GM21528 (cell line): ENCODE measurements around the gene CCDC57.
A peak's percentile ranks its signal among the peaks of the same experiment; 100 is the strongest.
"Not testable (repeated sequence)": the region's sequence is repeated elsewhere in the genome, so short reads cannot be mapped to it uniquely, and the experiment has no call there.

Experiments
- ATAC-seq: cut with Tn5 transposase; IDR thresholded peaks from one replicate; pipeline ENCODE4 v1.9.1; 2021; ENCODE audit warnings: mild to moderate bottlenecking, moderate library complexity; ENCODE audit not compliant: unreplicated experiment, low FRiP score

The CCDC57 gene, protein sequence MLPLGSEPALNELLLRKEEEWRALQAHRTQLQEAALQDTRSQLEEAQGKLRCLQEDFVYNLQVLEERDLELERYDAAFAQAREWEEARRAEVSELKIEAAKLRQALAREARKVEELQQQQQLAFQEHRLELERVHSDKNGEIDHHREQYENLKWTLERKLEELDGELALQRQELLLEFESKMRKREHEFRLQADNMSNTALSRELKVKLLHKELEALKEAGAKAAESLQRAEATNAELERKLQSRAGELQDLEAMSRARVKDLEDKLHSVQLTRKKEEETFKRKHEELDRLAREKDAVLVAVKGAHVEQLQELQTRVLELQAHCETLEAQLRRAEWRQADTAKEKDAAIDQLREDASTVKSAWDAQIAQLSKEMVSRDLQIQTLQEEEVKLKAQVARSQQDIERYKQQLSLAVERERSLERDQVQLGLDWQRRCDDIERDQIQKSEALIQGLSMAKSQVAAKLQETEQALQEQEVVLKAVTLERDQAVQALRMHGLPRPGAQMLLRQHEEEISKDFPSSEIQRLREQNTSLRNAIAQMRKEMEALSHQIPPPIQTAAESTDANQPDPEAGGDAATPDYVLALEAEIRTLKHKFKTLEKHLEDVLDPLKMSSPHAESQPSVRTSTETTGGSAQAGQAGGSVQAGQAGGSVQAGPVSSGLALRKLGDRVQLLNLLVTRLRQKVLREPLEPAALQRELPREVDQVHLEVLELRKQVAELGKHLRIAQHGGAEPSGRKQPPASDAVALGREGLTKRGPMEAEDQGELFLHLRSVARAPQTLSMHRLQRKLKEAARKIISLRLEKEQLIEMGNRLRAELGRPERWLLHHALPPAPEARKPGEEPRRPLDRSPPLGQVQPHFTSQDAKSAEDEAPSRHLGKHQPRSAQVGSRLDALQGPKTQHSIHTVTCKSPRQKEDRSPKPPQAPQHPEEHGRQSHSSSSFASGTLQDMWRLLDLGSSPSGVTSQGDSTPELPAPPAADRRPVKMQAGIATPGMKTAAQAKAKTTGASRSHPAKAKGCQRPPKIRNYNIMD

DNA sequence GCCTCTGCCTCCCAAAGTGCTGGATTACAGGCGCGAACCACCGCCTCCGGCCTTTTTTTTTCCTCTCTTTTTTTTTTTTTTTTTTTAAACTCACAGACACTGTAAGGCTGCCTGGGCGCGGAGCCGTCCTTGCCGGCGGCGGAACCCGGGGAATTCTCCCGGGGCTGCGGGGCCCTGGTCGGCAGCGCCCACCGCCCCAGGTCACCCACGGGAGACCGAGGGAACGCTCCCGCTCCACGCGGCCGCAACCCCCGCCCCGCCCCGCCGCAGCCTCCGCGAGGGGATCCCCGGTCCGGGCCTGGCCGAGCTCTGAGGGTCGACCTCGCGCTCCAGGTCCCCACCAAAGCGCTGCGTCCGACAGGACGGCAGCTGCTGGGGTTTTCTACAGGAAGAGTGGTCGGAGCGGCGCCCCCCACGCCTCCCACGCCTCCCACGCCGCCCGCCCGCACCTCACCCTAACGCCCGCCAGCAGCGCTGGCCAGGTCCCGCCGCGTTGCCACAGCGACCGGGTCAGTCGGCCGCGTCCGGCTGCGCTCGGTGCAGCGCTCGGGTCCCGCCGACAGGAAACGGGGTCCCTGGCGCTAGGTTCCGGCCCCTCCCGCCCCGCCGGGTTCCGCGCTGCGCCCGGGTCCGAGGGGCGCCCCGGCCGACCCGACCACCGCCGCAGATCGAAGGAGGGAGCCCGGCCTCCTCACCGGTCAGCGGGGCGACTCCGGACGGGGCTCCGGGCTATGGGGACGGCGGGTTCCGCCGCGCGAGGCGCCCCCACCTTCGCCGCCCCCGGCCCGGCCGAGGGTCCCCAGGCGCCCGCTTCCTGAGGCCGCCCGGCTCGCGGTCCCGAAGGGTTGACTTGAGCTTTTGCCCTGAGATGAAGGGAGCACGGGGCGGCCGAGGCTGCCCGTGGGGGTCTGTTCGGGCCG is at the start of gene CCDC57:
Gene CCDC57, minus strand, starts transcription at position 512 of the 920 bp plus-strand sequence. CDS start 10,898 bp downstream, outside the sequence.
- peak; percentile 68 for ATAC-seq

- ATAC-seq = no peak
These were observed 49.7 kb upstream of the CCDC57 start for GRCh38 chr17:82262344-82262743.

GRCh38 chr17:82259972-82260961 is 47.6 kb upstream of the CCDC57 start:
- not testable (repeated sequence) for ATAC-seq

DNA sequence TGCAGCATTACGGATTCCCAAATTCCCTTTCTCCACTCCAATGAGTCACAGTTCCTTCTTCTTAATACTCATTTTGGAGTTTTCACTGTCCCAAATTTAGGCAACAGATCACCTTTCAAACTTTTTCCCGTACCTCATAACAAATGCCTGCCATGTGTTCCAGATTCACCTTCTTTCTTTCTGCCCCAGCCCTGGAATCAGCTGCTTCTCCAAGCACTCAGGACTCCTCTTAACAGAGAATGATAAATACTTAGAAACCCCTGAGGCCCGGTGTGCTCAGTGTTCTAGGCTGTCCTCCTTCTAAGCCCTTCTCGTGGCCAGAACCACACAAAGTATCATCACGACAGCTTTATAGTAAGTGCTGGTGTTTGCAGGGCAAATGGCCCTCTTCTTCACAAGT is 45.9 kb upstream of the CCDC57 start:
- no peak for ATAC-seq

GRCh38 chr17:82257473-82257872 is 44.8 kb upstream of the CCDC57 start:
- no peak for ATAC-seq

DNA sequence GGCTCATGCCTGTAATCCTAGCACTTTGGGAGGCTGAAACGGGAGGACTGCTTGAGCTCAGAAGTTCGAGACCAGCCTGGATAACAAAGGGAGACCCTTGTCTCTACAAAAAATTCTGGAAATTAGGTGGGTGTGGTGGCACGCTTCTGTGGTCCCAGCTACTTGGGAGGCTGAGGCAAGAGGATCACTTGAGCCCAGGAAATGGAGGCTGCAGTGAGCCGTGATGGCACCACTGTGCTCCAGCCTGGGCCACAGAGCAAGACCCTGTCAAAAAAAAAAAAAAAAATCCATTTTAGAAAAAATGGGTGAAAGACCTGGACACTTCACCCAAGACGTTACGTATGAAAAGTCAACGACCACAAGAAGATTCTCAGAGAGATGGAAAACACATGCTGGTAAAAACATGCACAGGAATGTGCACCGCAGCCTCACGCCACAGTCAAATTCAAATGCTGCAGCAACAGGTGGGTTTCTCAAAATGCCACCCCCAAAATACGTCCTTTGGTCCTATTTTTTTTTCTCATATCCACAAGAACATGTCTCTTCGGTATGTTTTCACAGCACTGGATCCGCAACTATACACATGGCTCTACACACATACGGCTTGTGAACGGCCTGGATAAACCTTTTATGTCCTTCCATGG is 43.7 kb upstream of the CCDC57 start:
- no peak for ATAC-seq

DNA sequence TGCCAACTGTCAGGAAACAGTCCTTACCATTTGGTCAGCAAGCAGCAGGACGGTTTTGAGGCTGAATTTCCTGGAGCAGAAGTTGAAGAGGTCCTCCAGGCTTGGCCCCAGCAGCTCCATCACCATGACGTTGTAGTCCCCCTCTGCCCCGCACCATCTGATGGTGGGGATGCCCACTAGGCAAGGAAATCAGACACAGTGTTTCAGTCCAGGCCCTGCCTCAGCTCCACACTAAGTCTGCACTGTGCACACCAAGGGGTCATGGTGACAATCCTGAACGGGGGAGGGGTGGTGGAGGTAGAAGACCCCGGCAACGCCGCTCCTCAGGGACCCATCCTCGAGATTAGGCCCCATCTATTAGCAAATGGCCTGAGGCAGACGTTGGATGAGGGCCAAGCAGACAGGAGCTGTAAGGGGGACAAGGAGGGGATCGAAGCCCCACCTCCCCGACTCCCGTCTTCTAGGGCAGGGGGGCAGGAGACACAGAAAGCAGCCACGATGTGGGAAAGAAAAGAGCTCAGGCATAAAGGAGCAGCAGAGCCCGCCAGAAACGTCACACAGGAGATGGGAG is 42.8 kb upstream of the CCDC57 start:
- no peak for ATAC-seq

GRCh38 chr17:82254746-82255145 is 42.1 kb upstream of the CCDC57 start:
- ATAC-seq = not testable (repeated sequence)

DNA sequence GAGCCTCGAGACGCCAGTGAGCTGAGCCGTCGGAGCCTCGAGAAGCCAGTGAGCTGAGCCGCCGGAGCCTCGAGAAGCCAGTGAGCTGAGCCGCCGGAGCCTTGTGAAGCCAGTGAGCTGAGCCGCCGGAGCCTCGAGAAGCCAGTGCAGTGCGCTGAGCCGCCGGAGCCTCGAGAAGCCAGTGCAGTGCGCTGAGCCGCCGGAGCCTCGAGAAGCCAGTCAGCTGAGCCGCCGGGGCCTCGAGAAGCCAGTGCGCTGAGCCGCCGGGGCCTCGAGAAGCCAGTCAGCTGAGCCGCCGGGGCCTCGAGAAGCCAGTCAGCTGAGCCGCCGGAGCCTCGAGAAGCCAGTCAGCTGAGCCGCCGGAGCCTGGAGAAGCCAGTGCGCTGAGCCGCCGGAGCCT is 41.5 kb upstream of the CCDC57 start:
- ATAC-seq = not testable (repeated sequence)

DNA sequence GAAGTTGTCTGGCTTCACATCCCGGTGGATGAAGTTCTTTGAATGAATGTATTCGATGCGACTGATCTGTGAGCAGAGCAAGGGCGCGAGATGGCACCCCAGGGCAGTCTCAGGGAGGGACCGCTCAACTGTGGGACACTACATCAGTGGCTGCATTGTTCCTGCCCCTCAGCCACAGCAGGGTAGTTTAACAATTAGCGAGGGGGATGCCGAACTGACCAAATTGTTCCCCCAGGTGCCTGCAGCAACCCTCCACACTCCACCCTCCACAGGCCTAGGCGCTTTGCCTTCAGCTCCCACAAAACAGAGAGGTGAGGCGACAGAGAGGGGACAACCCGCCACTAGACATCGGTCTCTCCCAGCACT is 40.5 kb upstream of the CCDC57 start:
- ATAC-seq = no peak

GRCh38 chr17:82252511-82253178 is 40.0 kb upstream of the CCDC57 start:
- no peak for ATAC-seq

DNA sequence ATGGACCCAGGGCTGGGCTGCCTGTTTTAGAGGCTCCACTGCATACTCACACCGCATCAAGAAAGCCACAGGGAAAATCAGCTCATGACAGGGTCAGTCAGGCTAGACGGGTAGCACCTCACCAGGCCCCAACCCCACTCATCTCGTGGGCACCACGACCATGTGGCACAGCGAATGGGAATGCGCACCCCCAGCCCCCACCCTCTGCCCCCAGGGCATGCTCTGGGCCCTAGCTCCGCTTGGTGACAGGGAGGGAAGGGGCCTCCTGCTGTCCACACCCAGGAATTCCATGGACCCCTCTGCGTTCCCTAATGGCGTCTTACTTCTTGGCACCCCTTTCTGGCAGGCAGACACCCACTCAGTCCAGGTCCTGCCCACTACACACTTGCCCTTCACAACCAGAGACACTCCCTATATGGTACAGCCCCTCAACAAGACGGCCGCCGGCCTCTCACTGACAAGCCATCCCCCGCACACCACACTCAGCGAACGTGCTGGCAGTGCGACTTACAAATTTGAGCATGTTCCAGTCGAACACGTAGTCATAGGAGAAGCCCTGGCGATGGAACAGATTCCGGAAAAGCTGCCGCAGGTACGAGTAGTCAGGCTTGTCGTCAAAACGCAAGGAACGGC is 38.3 kb upstream of the CCDC57 start:
- no peak for ATAC-seq

DNA sequence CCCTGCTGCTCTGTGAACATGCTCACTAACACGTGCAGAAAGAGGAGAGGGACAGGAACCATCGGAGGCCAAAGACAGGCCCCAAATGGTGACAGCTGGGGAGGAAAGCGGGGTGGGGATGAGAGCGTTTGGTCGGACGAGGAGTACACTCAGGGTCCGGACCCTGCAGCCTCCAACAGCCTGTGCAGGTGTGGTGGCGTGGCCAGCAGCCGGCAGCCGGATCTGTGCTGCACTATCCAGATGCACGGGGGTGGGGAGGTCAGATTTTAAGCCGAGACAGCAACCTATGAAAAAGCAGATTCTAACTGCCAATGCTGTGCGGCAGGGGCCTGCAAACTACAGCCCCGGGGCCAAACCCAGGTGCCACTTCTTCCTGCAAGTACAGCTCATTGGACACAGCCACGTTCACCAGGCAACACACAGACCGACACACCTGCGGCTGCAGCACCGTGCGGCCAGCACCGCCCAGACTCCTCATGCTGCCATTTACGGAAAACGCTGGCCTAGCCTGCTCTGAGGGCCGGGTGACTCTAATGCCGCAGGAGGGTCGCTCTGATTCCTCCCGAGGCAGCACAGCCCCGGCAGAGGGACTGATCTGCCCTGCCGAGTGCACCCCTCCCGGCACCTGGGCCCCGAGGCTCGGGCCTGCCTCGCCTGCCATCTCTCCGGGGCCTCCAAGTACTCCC is 37.4 kb upstream of the CCDC57 start:
- ATAC-seq = no peak

DNA sequence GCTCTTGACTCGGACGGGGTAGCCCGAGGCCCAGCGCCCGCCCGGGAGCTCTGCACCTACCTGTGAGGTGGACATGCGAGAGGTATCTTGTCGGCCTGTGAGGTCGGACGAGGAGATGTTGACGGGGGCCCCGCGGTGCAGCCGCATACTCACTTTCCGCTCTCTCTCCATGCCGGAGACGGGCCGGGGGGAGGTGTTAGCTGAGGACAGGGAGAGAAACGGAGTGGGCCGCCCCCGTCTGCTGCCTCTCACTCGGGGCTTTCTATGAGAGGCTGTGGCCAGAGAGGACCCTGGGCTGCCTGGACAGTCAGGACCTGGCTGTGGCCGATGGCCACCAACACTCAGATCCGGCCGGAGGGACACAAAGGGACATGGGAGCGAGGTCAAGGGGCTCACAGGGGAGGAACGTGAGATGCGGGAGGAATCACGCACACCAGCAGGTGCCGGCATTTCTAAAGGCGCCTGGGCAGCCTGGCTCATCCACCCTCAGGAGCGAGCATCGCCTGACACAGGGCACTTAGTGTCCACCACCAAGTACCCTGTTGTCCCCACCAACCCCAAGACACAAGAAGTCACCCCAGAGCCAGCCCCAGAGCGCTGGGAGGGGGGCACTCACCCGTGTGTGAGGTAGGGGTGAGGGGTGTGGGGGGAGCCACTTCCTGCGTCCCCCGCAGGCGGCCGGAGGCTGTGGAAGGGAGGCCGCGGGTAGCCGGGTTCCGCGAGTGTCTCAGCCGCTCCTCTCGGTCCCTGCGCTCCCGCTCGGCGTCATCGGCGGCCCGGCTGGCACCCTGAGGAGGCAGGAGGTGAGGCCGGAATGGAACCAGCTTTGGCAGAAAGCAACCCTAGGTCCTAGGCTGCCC is 36.4 kb upstream of the CCDC57 start:
- no peak for ATAC-seq

DNA sequence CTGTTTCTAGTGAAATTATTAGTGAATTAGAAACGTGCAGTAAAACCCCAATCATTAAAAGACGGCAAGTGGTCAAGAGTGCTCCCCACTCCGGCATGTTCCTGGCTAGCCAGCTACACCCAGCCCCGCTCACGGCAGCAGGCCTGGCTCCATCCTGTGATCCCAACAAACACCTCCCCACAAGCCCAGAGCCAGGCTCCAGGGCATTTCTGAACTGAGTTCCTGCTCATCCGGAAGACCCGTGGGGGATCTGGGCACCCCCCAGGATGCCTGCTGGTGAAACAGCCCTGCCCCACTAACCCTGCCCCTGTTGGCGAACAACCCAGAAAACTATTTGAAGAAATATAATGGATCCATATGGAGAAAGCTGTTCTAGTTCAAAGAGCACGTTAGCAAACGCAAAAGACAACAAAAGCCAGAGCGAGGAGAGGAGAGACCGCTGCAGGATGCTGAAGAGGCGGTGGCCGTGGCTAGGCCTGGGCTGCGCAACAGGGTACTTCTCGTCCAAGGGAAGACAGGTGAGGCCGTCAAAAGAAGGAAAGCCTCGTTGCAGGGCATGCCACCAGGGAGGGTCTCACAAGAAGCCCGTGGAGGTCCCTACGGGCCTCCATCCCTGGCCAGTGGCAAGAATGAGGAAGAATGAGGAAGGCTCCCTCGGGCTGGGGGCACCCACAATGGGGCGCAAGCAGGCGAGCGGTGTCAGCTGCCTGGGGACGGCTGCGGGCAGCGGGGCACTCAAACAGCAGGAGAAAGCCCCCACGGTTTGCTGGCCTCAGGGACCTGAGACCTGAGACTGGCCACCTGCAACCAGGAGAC is 35.4 kb upstream of the CCDC57 start:
- no peak for ATAC-seq
